DMS 273 treated with DMSO at 0.1 percent for 48 hours (cell line): ENCODE data around the gene MEI1.
"Not testable (repeated sequence)": the region's sequence is repeated elsewhere in the genome, so short reads cannot be mapped to it uniquely, and the experiment has no call there.

Experiments used
- DNase-seq: peaks from one replicate; lab custom pipeline; 2025; lab: John Stamatoyannopoulos, UW

MEI1 gene, protein sequence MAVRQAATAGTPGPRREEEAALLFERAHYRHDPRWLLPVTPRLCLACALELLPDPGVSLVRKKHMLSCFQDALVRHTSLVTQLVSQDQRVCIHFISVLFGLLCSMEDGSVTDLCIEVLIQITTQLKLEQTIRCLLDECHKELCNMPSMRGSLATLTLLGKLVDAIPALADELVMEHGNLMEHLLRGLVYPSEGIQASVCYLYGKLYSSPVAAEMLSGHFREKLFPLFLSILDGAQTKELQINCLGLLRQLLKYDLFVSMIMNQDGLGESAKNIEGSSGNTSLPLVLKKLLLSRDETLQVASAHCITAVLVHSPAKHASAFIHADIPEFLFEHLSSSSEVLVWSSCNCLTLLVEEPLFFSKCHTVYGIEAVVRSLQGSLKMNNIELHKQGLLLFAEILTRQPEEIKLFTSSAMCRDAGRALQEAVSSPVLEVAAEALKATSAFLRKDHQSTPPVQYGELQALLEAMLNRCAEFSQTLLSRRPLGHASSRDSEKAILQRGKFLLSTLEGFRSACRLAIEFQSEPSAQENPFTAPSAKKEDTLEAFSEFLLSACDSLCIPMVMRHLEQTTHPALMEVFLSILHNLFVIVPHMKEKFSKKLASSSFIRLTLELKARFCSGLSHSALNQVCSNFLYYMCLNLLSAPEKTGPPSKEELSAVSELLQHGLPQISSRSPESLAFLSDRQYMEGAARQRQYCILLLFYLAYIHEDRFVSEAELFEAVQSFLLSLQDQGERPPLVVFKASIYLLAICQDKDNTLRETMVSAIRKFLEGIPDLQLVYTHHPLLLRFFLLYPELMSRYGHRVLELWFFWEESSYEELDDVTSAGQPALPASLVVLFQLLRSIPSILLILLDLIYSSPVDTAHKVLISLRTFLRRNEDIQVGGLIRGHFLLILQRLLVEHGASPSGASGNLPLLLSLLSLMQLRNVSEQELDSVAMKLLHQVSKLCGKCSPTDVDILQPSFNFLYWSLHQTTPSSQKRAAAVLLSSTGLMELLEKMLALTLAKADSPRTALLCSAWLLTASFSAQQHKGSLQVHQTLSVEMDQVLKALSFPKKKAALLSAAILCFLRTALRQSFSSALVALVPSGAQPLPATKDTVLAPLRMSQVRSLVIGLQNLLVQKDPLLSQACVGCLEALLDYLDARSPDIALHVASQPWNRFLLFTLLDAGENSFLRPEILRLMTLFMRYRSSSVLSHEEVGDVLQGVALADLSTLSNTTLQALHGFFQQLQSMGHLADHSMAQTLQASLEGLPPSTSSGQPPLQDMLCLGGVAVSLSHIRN

DNA sequence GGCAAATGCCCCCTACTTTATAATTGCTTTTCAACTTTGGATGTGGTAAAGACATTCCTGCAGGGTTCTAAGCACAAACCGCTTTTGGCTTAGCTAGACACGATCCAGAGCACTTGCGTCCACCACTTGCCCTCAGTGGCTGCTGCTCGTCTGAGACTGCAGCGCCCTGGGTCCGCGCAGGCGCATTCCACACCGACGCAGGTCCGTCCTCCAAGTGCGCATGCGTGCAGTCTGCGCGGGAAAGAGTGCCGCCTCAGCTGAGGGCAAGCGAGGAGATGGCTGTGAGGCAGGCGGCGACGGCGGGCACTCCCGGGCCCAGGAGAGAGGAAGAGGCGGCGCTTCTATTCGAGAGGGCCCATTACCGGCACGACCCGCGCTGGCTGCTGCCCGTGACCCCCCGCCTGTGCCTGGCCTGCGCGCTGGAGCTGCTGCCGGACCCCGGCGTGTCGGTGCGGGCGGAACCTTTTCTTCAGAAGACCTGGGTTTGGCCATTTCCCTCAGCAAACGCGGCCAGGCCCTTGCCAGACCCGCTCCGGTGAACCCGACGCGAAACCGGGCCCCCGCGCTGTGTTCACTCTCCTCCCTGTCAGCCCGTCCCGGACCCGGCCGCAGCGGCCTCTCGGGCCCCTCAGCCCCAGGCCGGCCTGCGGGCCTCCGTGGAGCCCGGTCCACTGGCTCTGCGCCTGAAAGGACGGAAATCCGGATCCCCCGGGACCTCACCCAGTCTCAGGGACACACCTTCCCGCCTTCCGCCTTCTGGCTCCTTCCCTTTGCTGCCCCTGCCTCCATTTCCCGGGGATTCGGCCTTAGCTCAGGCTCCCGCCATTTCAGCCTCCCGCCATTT is at the start of gene MEI1:
MEI1 (plus strand) TSS at position 240 of the 844 bp plus-strand sequence; CDS start at position 276, 36 bp downstream.
- no peak for DNase-seq

DNA sequence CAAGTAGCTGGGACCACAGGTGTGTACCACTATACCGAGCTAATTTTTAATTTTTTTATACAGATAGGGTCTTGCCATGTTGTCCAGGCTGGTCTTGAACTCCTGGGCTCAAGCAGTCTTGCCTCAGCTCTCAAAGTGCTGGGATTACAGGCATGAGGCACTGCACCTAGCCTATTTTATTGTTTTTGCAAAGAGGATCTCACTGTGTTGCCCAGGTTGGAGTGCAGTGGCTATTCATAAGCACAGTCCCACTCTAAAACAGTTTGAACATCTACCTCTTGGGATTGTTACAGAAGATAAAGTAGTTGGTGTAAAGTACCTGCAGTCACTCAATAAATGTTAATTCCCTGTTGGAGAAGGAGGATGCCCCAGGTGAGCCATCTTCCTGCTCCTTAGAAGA is 49.1 kb upstream of the MEI1 start:
- no peak for DNase-seq

- DNase-seq: no peak
These were observed 48.5 kb upstream of the MEI1 start for GRCh38 chr22:41650821-41651220.

DNA sequence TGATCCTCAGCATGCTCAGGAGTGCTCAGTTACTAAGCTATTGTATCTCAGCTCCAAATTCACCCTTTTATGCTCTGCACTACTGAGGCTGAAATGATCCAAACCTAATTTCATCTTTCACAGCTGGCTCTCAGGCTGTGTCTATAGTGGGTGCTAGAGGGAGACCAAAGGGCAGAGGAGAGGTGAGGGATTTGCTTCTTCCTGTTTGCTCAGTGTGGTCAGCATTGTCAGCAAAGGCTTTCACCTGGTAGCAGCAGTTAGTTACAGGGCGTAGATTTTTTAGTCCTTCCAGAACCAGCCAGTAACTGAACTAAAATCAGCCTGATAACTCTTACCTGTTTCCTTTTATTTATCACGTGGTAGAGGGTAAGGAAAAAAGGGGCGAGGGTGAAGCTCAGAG is 45.0 kb upstream of the MEI1 start:
- no peak for DNase-seq

GRCh38 chr22:41656556-41656955 is 42.7 kb upstream of the MEI1 start:
- DNase-seq: no peak

DNA sequence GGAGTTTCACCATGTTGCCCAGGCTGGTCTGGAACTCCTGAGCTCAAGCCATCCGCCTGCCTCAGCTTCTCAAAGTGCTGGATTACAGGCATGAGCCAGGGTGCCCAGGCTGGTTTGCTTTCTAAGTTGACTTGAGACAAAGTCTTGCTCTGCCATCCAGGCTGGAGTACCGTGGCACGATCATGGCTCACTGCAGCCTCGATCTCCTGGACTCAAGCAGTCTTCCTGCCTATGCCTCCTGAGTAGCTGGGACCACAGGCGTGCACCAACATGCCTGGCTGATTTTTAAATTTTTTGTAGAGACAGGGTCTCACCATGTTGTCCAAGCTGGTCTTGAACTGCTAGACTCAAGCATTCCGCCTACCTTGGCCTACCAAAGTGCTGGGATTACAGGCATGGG is 41.6 kb upstream of the MEI1 start:
- no peak for DNase-seq

DNA sequence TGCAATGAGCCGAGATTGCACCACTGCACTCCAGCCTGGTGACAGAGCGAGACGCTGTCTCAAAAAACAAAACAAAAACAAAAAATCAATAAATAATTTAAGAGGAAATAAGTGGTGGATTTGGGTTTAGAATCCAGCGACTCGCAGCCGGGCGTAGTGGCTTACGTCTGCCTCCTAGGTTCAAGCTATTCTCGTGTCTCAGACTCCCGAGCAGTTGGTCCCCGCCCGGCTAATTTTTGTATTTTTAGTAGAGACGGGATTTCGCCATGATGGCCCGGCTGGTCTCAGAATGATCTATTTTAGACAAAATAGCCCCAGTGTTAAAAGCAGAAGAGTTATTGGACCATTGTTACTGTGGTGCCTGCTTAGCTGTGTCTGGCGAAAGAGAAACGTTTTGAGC is 40.4 kb upstream of the MEI1 start:
- no peak for DNase-seq

DNA sequence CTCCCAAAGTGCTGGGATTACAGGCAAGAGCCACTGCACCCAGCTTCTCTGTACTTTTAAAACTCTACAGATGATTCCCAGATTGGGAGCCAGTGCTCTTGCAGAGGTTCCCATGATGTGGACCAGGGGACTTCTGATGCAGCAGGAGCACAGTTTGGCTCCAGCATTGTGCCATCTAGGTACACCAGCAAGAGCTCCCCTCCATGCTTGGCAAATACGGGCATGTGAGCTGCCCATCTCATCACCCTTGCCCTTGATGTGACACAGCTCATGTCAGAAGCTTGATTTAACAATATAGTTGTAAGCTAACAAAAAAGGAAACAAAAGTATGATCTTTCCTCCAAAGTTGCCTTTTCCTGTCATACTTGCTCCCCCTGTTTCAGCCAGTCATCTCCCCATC is 39.4 kb upstream of the MEI1 start:
- DNase-seq: no peak

DNA sequence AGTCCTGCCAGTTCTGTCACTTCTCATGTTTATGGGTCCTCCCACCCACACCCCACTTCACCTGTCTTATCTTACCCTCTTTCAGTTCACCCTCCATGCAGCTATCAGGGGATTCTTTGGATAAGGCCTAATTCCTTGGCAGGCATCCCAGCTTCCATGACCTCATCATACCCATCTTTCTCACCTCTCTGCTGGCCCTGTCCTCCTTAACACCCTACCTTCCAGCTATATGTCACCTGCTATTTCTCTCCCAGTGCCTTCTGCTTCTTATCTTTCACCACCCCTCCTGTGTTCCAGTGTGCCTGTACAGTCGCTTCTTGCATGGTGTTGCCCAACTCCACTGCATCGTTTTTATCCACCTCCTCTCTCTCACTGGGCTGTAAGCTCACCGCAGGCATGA is 38.9 kb upstream of the MEI1 start:
- DNase-seq: no peak

DNA sequence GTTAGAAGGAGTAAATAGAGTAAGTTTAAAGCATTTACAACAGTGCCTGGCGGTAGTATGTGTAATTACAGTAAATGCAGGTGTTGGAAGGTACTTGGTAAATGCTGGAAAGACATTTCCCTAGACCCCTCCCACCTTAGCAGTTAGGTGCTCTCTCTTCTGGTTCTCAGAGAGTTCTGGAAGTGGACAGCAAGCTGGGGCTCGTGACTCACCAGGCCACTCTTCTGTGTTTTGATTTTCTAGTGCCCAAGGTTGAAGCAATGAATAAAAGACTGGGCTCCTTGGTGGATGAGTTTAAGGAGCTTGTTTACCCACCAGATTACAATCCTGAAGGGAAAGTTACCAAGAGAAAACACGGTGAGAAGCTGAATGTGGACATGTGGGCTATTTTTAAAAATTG is 38.2 kb upstream of the MEI1 start:
- no peak for DNase-seq

GRCh38 chr22:41661713-41662112 is 37.6 kb upstream of the MEI1 start:
- no peak for DNase-seq

- DNase-seq: not testable (repeated sequence)
These were observed 35.7 kb upstream of the MEI1 start for GRCh38 chr22:41663594-41663993.

GRCh38 chr22:41664490-41664889 is 34.8 kb upstream of the MEI1 start:
- no peak for DNase-seq

GRCh38 chr22:41664951-41665350 is 34.4 kb upstream of the MEI1 start:
- DNase-seq: no peak

- DNase-seq: no peak
These were observed 30.1 kb upstream of the MEI1 start for GRCh38 chr22:41668971-41669911.

DNA sequence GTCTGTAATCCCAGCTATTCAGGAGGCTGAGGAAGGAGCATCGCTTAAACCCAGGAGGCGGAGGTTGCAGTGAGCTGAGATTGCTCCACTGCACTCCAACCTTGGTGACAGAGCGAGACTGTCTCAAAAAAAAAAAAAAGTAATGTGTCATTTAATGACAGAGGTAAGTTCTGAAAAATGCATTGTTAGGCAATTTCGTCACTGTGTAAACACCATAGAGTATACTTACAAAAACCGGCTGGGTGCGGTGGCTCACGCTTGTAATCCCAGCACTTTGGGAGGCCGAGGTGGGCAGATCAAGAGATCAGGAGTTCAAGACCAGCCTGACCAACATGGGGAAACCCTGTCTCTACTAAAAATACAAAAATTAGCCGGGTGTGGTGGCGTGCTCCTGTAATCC is 27.2 kb upstream of the MEI1 start:
- not testable (repeated sequence) for DNase-seq

DNA sequence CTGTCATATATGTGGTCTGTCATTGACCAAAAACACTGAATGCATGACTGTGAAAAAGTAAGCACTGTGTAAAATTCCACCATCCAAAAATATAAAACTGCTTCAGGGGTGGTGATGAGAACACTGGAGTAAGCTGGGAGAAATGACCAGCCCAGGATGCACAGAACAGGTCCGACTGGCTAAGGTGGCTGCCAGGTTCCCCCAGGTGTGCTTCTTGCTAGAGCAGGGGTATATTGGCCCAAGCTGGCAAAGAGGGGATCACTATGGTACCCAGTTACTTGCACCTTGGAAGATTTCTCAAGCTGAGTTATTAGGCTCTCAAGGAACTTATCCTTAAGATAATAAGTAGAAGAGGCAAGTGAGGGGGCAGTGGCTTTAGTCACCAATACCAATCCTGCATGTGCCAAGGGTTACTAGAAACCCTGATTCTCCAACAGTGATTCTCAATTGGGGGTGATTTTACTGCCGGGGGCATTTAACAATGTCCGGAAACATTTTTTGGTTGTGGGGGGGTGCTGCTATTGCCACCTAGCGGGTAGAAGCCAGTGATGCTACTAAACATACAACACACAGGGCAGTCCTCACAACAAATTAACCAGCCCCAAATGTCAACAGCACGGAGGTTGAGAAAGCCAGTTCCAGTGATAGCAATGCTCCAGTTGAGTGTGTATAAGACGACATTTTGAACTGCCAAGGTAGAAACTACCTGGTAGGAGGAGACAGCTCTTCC is 26.4 kb upstream of the MEI1 start:
- no peak for DNase-seq

- DNase-seq: no peak
These were observed 24.4 kb upstream of the MEI1 start for GRCh38 chr22:41674846-41675340.

GRCh38 chr22:41676134-41676533 is 23.2 kb upstream of the MEI1 start:
- DNase-seq: no peak
